CD8-positive, alpha-beta memory T cell (primary cell): ENCODE measurements around the gene CEP350. TPM values are rescaled to one million over a fixed set of nuclear protein-coding genes. Genes with fewer than 3 reads are reported as not detected.
"Not testable (repeated sequence)": the region's sequence is repeated elsewhere in the genome, so short reads cannot be mapped to it uniquely, and the experiment has no call there.

ENCODE experiments used
- CTCF ChIA-PET: fragments of 350-600 bp; sonication (Branson Sonifier 250); formaldehyde crosslinking; loops from one replicate; lab custom pipeline; 2021; ENCODE audit warnings: antibody characterized with exemption; lab: Charles Lee
- POLR2A ChIA-PET: fragments of 350-600 bp; sonication (Branson Sonifier 250); formaldehyde crosslinking; loops from one replicate; lab custom pipeline; 2021; ENCODE audit warnings: antibody characterized with exemption; lab: Charles Lee
- DNase-seq, 5 donors: peaks; one replicate each; pipeline versions ENCODE4 v3.0.0 to v3.0.0-alpha.2; 2020 to 2022; ENCODE audit warnings: mixed read lengths in 1 of 5
- H3K27ac ChIP-seq: one replicate; pipeline ENCODE4 v1.7.0; 2013; ENCODE audit warnings: low read depth, mild to moderate bottlenecking, low read length, moderate library complexity
- H3K27me3 ChIP-seq: 2 replicates; pipeline ENCODE4 v1.7.0; 2013; ENCODE audit warnings: low read length, mild to moderate bottlenecking; ENCODE audit not compliant: insufficient read depth, poor library complexity, severe bottlenecking
- H3K36me3 ChIP-seq: 2 replicates; pipeline ENCODE4 v1.7.0; 2013; ENCODE audit warnings: mild to moderate bottlenecking, low read length, moderate library complexity; ENCODE audit not compliant: insufficient read depth
- H3K4me1 ChIP-seq: 2 replicates; pipeline ENCODE4 v1.7.0; 2013; ENCODE audit warnings: mild to moderate bottlenecking, low read length, moderate library complexity; ENCODE audit not compliant: insufficient read depth
- H3K4me3 ChIP-seq: 2 replicates; pipeline ENCODE4 v1.7.0; 2013; ENCODE audit warnings: mild to moderate bottlenecking, low read length
- H3K9me3 ChIP-seq: 2 replicates; pipeline ENCODE4 v1.7.0; 2013; ENCODE audit warnings: mild to moderate bottlenecking, low read length
- H3K27ac Mint-ChIP-seq, 8 donors: one replicate each; pipeline ENCODE4 v1.8.0; 2020 to 2021; ENCODE audit warnings: mixed read lengths in 8 of 8, mild to moderate bottlenecking in 6 of 8, inconsistent platforms in 3 of 8, moderate library complexity in 3 of 8
- H3K27me3 Mint-ChIP-seq, 2 donors: one replicate each; pipeline ENCODE4 v1.8.0; 2020 to 2021; ENCODE audit warnings: mixed read lengths in 2 of 2, mild to moderate bottlenecking in 1 of 2, moderate library complexity in 1 of 2
- H3K36me3 Mint-ChIP-seq, 3 donors: one replicate each; pipeline ENCODE4 v1.8.0; 2020 to 2021; ENCODE audit warnings: mixed read lengths in 3 of 3, inconsistent platforms in 1 of 3, mild to moderate bottlenecking in 1 of 3
- H3K4me1 Mint-ChIP-seq, 3 donors: one replicate each; pipeline ENCODE4 v1.8.0; 2020 to 2021; ENCODE audit warnings: mixed read lengths in 3 of 3, inconsistent platforms in 1 of 3, mild to moderate bottlenecking in 1 of 3
- H3K4me3 Mint-ChIP-seq, 7 donors: one replicate each; pipeline ENCODE4 v1.8.0; 2020 to 2021; ENCODE audit warnings: mixed read lengths in 7 of 7, mild to moderate bottlenecking in 6 of 7, moderate library complexity in 4 of 7, inconsistent platforms in 2 of 7
- H3K9me3 Mint-ChIP-seq, 5 donors: one replicate each; pipeline ENCODE4 v1.8.0; 2020 to 2022; ENCODE audit warnings: mixed read lengths in 5 of 5, mild to moderate bottlenecking in 3 of 5, moderate library complexity in 2 of 5, inconsistent platforms in 1 of 5
- polyA plus RNA-seq: library from polyadenylated mRNA; unstranded; fragments of 300-500 nt; fragmentation: Illumina TruSeq; gene quantifications from one replicate; pipeline ENCODE4 v1.2.3, GENCODE V29; 2021
- total RNA-seq, 2 experiments: library from RNA; stranded (reverse); gene quantifications; one replicate each; pipeline ENCODE4 v1.2.3, GENCODE V29; 2021

Gene CEP350
- total and polyA plus RNA-seq, 3 experiments from 2014 or later = 41.4 to 60.1 (median 43.3) TPM

DNA sequence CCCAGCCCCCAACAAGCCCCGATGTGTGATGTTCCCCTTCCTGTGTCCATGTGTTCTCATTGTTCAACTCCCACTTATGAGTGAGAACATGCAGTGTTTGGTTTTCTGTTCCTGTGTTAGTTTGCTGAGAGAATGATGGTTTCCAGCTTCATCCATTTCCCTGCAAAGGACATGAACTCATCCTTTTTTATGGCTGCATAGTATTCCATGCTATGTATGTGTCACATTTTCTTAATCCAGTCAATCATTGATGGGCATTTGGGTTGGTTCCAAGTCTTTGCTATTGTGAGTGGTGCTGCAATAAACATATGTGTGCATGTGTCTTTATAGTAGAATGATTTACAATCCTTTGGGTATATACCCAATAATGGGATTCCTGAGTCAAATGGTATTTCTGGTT lies 52.2 kb downstream of the CEP350 start:
- H3K4me3 Mint-ChIP-seq, POLR2A ChIA-PET, H3K4me3 ChIP-seq, H3K27me3 Mint-ChIP-seq, H3K27ac ChIP-seq, H3K27me3 ChIP-seq, H3K4me1 ChIP-seq, CTCF ChIA-PET, DNase-seq, H3K9me3 Mint-ChIP-seq, H3K36me3 ChIP-seq, H3K9me3 ChIP-seq: not testable (repeated sequence)
- H3K4me1 Mint-ChIP-seq = peaks cover 0 to 14% (median 6%) of the 10 kb centered on the region in 3 donors
- peaks cover 19 to 50% (median 24%) of the 10 kb centered on the region in 3 donors for H3K36me3 Mint-ChIP-seq
- H3K27ac Mint-ChIP-seq = peak overlapping the region in 2 of 8 donors; percentile 8 to 47

DNA sequence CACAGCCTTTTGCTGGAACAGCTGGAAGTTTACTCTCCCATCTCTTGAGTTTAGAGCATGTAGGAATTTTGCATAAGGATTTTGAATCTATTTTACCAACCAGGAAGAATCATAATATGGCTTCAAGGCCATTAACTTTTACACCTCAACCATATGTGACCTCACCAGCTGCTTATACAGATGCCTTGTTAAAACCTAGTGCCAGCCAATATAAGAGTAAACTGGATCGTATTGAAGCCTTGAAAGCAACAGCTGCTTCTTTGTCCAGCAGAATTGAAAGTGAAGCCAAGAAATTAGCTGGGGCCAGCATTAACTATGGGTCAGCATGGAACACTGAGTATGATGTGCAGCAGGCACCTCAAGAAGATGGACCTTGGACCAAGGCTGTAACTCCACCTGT lies 65.4 kb downstream of the CEP350 start:
- H3K27me3 Mint-ChIP-seq = no peaks in the 10 kb centered on the region
- H3K36me3 Mint-ChIP-seq = peaks cover 15 to 73% (median 27%) of the 10 kb centered on the region in 3 donors
- DNase-seq = no peak
- Histone ChIP-seq H3K4me1 (no peaks in the 10 kb centered on the region), H3K27ac (no peak overlapping the region), H3K9me3 (no peaks in the 10 kb centered on the region), H3K27me3 (no peaks in the 10 kb centered on the region), H3K36me3 (peaks cover 42% of the 10 kb centered on the region), H3K4me3 (no peak overlapping the region)
- H3K4me3 Mint-ChIP-seq = no peak overlapping the region
- peaks cover 0 to 4% (median 0%) of the 10 kb centered on the region in 3 donors for H3K4me1 Mint-ChIP-seq
- peak overlapping the region in 2 of 8 donors; percentile 29 to 45 for H3K27ac Mint-ChIP-seq
- H3K9me3 Mint-ChIP-seq = no peaks in the 10 kb centered on the region
- ChIA-PET POLR2A (no interaction called here), CTCF (no interaction called here)

DNA sequence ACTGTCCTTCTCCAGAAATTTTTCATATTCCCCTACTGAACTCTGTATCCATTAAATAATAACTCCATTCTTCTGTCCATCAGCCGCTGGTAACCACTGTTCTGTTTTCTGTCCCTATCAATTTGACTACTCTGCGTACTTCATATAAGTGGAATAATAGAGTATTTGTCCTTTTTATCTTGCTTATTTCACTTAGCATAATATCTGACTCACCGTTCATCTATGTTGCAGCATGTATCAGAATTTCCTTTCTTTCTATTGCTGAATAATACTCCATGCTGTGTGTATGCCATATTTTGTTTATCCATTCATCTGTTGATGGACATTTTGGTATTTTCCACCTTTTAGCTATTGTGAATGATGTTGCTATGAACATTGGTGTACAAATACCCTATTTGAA lies 71.9 kb downstream of the CEP350 start:
- no peaks in the 10 kb centered on the region for H3K9me3 ChIP-seq
- no peak overlapping the region for H3K4me3 Mint-ChIP-seq
- H3K9me3 Mint-ChIP-seq = no peaks in the 10 kb centered on the region
- no peaks in the 10 kb centered on the region for H3K27me3 ChIP-seq
- peaks cover 0 to 63% (median 15%) of the 10 kb centered on the region in 3 donors for H3K36me3 Mint-ChIP-seq
- H3K27ac ChIP-seq = no peak overlapping the region
- H3K27ac Mint-ChIP-seq = no peak overlapping the region
- no peaks in the 10 kb centered on the region for H3K27me3 Mint-ChIP-seq
- H3K4me3 ChIP-seq = no peak overlapping the region
- H3K4me1 Mint-ChIP-seq = peaks cover 4 to 14% (median 5%) of the 10 kb centered on the region in 3 donors
- H3K4me1 ChIP-seq = no peaks in the 10 kb centered on the region
- DNase-seq = no peak
- ChIA-PET POLR2A (no interaction called here), CTCF (interaction anchor here (0.9 kb wide), 1 partner anchor 212 kb away, joined by 3 read pairs; no protein-coding TSS in a partner anchor)
- H3K36me3 ChIP-seq = peaks cover 23% of the 10 kb centered on the region

DNA sequence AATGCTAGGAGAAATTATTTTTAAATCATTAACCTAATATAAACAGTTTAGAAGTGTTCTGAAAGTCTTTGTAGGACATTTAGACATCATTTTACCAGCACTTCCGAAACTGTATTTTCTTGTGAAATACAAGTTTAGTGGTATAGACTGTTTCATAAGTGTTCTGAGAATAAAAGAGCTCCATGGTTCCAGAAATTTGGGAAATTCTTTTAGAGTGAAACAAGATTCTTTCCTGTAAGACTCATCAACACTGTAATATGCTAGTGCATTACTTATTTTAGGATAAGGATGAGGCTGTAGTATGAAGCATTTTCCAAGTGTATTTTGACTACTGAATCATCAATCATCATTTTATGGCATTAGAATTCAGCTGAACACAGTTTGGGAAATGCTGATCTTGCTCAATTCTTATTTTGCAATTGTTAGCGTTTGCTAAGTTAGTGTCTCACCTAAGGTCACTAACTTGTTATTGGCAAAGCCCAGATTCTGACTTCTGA lies 73.4 kb downstream of the CEP350 start:
- no peaks in the 10 kb centered on the region for H3K27me3 Mint-ChIP-seq
- Histone ChIP-seq H3K9me3 (no peaks in the 10 kb centered on the region), H3K36me3 (peaks cover 21% of the 10 kb centered on the region), H3K4me1 (no peaks in the 10 kb centered on the region), H3K27me3 (no peaks in the 10 kb centered on the region), H3K4me3 (no peak overlapping the region), H3K27ac (no peak overlapping the region)
- peaks cover 4 to 18% (median 6%) of the 10 kb centered on the region in 3 donors for H3K4me1 Mint-ChIP-seq
- peak overlapping the region in 1 of 8 donors; percentile 8 for H3K27ac Mint-ChIP-seq
- ChIA-PET CTCF (interaction anchor here (1.3 kb wide), 1 partner anchor 10 kb away, joined by 3 read pairs; no protein-coding TSS in a partner anchor), POLR2A (no interaction called here)
- H3K4me3 Mint-ChIP-seq = no peak overlapping the region
- H3K36me3 Mint-ChIP-seq = peaks cover 0 to 60% (median 14%) of the 10 kb centered on the region in 3 donors
- no peaks in the 10 kb centered on the region for H3K9me3 Mint-ChIP-seq
- no peak for DNase-seq

DNA sequence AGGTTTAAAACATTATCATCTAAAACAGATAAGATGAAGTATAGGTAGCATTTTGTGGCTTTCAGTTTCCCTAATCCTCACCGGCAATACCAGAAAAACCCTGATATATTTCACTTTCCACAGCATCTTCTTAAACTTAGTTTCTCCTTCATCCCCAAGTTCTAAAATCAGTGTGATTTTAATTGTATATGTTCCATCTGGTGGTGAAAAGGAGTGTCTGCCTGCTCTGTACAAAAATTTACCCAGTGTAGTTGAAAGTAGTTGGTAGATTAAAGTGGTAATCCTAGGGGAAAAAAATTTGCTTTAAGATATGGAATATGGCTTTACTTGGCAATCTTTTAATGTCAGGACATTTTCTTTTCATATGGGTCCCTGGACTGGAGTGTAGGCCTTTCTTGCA lies 74.3 kb downstream of the CEP350 start:
- POLR2A ChIA-PET = no interaction called here
- peaks cover 22% of the 10 kb centered on the region for H3K36me3 ChIP-seq
- CTCF ChIA-PET = no interaction called here
- no peaks in the 10 kb centered on the region for H3K27me3 ChIP-seq
- no peak overlapping the region for H3K27ac ChIP-seq
- Mint-ChIP-seq H3K36me3 (peaks cover 3 to 61% (median 14%) of the 10 kb centered on the region in 3 donors), H3K4me3 (no peak overlapping the region), H3K27me3 (no peaks in the 10 kb centered on the region), H3K4me1 (peaks cover 4 to 18% (median 6%) of the 10 kb centered on the region in 3 donors), H3K9me3 (no peaks in the 10 kb centered on the region), H3K27ac (peak overlapping the region in 5 of 8 donors; percentile 1 to 34 (median 8))
- DNase-seq = no peak
- H3K4me3 ChIP-seq = no peak overlapping the region
- no peaks in the 10 kb centered on the region for H3K4me1 ChIP-seq
- no peaks in the 10 kb centered on the region for H3K9me3 ChIP-seq

GRCh38 chr1:180029524-180030135 lies 75.0 kb downstream of the CEP350 start:
- Mint-ChIP-seq H3K4me3 (no peak overlapping the region), H3K27ac (peak overlapping the region in 3 of 8 donors; percentile 4 to 52 (median 12)), H3K4me1 (peaks cover 4 to 18% (median 6%) of the 10 kb centered on the region in 3 donors), H3K36me3 (peaks cover 4 to 65% (median 19%) of the 10 kb centered on the region in 3 donors), H3K27me3 (no peaks in the 10 kb centered on the region), H3K9me3 (no peaks in the 10 kb centered on the region)
- no peaks in the 10 kb centered on the region for H3K9me3 ChIP-seq
- ChIA-PET POLR2A (no interaction called here), CTCF (no interaction called here)
- no peak overlapping the region for H3K4me3 ChIP-seq
- H3K4me1 ChIP-seq = no peaks in the 10 kb centered on the region
- no peaks in the 10 kb centered on the region for H3K27me3 ChIP-seq
- H3K36me3 ChIP-seq = peaks cover 30% of the 10 kb centered on the region
- H3K27ac ChIP-seq = no peak overlapping the region
- no peak for DNase-seq

DNA sequence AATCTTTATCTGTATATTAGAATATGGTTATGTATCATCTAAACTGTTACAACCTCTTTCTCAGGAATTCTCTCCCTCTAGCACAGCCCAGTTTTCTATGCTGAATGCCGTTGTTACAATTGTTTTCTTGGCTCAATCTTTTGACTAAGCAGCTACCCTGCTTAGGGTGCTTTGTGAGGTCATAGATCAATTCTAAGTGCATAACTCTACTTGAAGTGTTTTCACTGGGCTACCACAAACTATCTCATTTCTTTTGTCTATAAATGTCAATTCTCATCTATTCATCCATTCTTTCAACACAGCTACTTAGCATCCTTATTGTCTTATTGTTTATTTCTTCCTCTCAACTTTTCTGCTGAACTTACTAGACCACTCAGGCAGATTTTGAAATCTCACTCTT lies 77.1 kb downstream of the CEP350 start:
- no peaks in the 10 kb centered on the region for H3K9me3 ChIP-seq
- no peak overlapping the region for H3K27ac ChIP-seq
- H3K4me3 ChIP-seq = no peak overlapping the region
- no peaks in the 10 kb centered on the region for H3K9me3 Mint-ChIP-seq
- ChIA-PET POLR2A (no interaction called here), CTCF (no interaction called here)
- H3K27ac Mint-ChIP-seq = peak overlapping the region in 4 of 8 donors; percentile 0 to 13 (median 6)
- H3K27me3 ChIP-seq = no peaks in the 10 kb centered on the region
- H3K36me3 Mint-ChIP-seq = peaks cover 4 to 74% (median 21%) of the 10 kb centered on the region in 3 donors
- no peak for DNase-seq
- H3K27me3 Mint-ChIP-seq = no peaks in the 10 kb centered on the region
- peaks cover 4 to 14% (median 6%) of the 10 kb centered on the region in 3 donors for H3K4me1 Mint-ChIP-seq
- peaks cover 33% of the 10 kb centered on the region for H3K36me3 ChIP-seq
- no peak overlapping the region for H3K4me3 Mint-ChIP-seq
- no peaks in the 10 kb centered on the region for H3K4me1 ChIP-seq

DNA sequence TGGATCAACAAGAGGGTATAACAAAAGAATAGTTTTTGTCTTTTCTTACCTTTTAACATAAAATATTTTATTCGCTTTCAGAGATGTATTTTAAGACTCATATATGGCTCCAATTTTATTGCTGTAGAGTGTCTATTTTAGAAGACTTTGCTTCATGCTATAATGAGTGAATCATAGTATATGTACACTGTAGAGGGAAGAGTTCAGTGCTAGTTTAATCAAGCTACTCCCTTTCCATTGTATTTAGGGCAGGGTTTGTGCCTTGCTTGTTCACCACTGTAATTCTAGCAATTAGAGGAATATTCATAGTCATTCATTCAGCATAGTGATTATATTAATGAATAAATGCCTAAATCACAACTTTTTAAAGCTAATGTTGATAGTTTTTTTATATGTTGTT lies 78.8 kb downstream of the CEP350 start:
- H3K27ac Mint-ChIP-seq = peak overlapping the region in 1 of 8 donors; percentile 37
- peaks cover 4 to 13% (median 6%) of the 10 kb centered on the region in 3 donors for H3K4me1 Mint-ChIP-seq
- no peaks in the 10 kb centered on the region for H3K4me1 ChIP-seq
- no peaks in the 10 kb centered on the region for H3K27me3 ChIP-seq
- ChIA-PET CTCF (no interaction called here), POLR2A (no interaction called here)
- peaks cover 10 to 75% (median 25%) of the 10 kb centered on the region in 3 donors for H3K36me3 Mint-ChIP-seq
- H3K9me3 Mint-ChIP-seq = no peaks in the 10 kb centered on the region
- no peak overlapping the region for H3K27ac ChIP-seq
- H3K4me3 ChIP-seq = no peak overlapping the region
- peaks cover 35% of the 10 kb centered on the region for H3K36me3 ChIP-seq
- no peaks in the 10 kb centered on the region for H3K27me3 Mint-ChIP-seq
- no peaks in the 10 kb centered on the region for H3K9me3 ChIP-seq
- DNase-seq = no peak
- H3K4me3 Mint-ChIP-seq = no peak overlapping the region
